ENCODE results near the gene GPATCH8. TPM values are rescaled to one million over a fixed set of nuclear protein-coding genes. Genes with fewer than 3 reads are reported as not detected.

The GPATCH8 gene
- 12.4 and 13.7 TPM in 2 replicates for polyA plus RNA-seq (2011; rRNA removed)
- polyA minus RNA-seq (2011; rRNA and poly(A)+ RNA removed): 13.8 and 14.1 TPM in 2 replicates

GRCh38 chr17:44503147-44504029 is at the start of gene GPATCH8:
TSS of gene GPATCH8 (minus strand) at chr17:44503406. CDS start at chr17:44503370, 36 bp downstream.
- ChIA-PET CTCF (interaction anchor here (0.8 to 1.2 kb wide), 6 partner anchors 19 to 172 kb away, joined by 3 to 4 read pairs (median 3); partner anchors contain the start of gene FAM171A2), POLR2A (interaction anchor here (0.6 kb wide), 1 partner anchor 158 kb away, joined by 5 read pairs; no protein-coding TSS in a partner anchor)
- peak; percentile 75 for DNase-seq (ENCODE audit: low read depth)
- Histone ChIP-seq H3K36me3 (ENCODE audit: control insufficient read depth, insufficient read depth, low read length) (no peaks in the 10 kb centered on the region), H3K4me3 (ENCODE audit: low read depth, low read length) (peak within 1 kb of the TSS; percentile 72), H3K27me3 (ENCODE audit: control insufficient read depth, insufficient read depth, low read length) (no peaks in the 10 kb centered on the region)
- TF ChIP-seq CTCF (IDR thresholded peaks at IDR 0.05; ENCODE audit: insufficient read depth, low read depth, low read length): no peak

DNA sequence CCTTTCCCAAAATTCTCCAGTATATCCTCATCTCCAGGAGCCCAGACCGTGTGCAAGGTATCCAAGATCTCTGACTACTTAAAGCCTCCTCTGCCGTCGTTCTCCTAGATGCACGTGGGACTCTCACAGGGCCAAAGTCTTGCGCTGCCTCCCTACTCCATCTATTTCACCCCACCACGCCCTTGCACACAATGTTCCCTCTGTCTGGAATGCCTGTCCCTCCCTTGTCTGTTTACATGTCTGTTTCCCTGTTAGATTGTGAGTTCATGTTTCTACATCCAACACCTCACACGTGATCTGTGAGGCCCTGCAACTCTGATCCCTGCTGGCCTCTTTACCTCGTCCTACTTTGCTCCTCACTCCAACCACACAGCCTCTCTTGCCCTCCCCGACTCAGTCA is 49.2 kb upstream of the GPATCH8 start:
- POLR2A ChIA-PET: no interaction called here
- Histone ChIP-seq H3K36me3 (ENCODE audit: control insufficient read depth, insufficient read depth, low read length) (no peaks in the 10 kb centered on the region), H3K4me3 (ENCODE audit: low read depth, low read length) (no peak overlapping the region), H3K27me3 (ENCODE audit: control insufficient read depth, insufficient read depth, low read length) (no peaks in the 10 kb centered on the region)
- CTCF ChIA-PET: interaction anchor here (1.0 kb wide), 1 partner anchor 17 kb away, joined by 4 read pairs; no protein-coding TSS in a partner anchor
- no peak for TF ChIP-seq CTCF (IDR thresholded peaks at IDR 0.05; ENCODE audit: insufficient read depth, low read depth, low read length)
- no peak for DNase-seq (ENCODE audit: low read depth)

DNA sequence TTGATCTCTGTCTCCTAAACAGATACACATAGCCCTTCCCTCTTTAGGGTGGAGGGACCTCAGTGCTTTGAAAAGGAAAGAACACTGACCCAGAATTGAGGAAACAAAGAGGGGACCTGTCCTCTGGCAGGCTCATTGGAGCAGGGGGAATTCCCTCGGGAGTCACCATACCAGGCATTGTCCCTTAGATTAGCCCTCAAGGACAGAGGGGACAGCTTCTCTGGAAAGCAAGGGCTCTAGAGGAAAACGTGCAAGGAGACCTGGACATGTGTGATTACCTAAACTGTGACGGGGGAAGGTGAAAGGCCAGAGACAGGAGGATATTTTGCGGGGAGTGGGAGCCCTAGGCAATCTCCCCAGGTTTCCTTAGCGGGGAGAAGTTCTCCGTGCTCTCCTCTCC is 46.5 kb upstream of the GPATCH8 start:
- no peak overlapping the region for H3K4me3 ChIP-seq (ENCODE audit: low read depth, low read length)
- ChIA-PET POLR2A (no interaction called here), CTCF (interaction anchor here (1.0 kb wide), 1 partner anchor 14 kb away, joined by 4 read pairs; no protein-coding TSS in a partner anchor)
- no peaks in the 10 kb centered on the region for H3K36me3 ChIP-seq (ENCODE audit: control insufficient read depth, insufficient read depth, low read length)
- TF ChIP-seq CTCF (IDR thresholded peaks at IDR 0.05; ENCODE audit: insufficient read depth, low read depth, low read length): no peak
- H3K27me3 ChIP-seq (ENCODE audit: control insufficient read depth, insufficient read depth, low read length): no peaks in the 10 kb centered on the region
- no peak for DNase-seq (ENCODE audit: low read depth)

- Histone ChIP-seq H3K36me3 (ENCODE audit: control insufficient read depth, insufficient read depth, low read length) (no peaks in the 10 kb centered on the region), H3K27me3 (ENCODE audit: control insufficient read depth, insufficient read depth, low read length) (no peaks in the 10 kb centered on the region), H3K4me3 (ENCODE audit: low read depth, low read length) (no peak overlapping the region)
- no peak for TF ChIP-seq CTCF (IDR thresholded peaks at IDR 0.05; ENCODE audit: insufficient read depth, low read depth, low read length)
- DNase-seq (ENCODE audit: low read depth): no peak
- POLR2A ChIA-PET: interaction anchor here (0.7 kb wide), 1 partner anchor 410 kb away, joined by 3 read pairs; no protein-coding TSS in a partner anchor
- CTCF ChIA-PET: interaction anchor here (0.7 to 6.0 kb wide), 2 partner anchors 14 to 199 kb away, joined by 4 to 37 read pairs; no protein-coding TSS in a partner anchor
Measured at GRCh38 chr17:44548376-44549230, 45.4 kb upstream of the GPATCH8 start.

Data from BJ (cell line).